Measurements from ENCODE around the gene MMD.

Gene MMD

DNA sequence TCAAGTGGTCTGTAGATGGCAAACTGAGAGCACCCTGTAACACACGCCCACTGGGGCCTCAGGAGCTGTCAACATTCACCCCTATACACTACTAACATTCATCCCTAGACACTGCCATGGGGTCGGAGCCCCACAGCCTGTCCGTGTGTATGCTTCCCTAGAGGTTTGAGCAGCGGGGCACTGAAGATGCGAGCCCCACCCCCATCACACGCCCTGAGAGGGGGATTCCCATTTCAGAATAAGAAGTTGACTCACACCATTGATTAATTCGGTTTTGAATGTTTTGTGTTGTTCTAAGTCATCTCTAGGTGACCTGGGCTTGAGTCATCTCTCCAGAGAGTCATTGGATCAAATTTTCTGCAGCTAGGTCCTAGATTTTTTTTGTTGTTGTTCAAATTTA, 37.3 kb upstream of the MMD start:
- H3K9me2 ChIP-seq (replicated peaks; ENCODE audit: low read depth, low read length), result no peaks in the 10 kb centered on the region
- no peak overlapping the region for H3K4me3 ChIP-seq (ENCODE audit: low read length, poor library complexity, severe bottlenecking)
- no peaks in the 10 kb centered on the region for H3K4me1 ChIP-seq (ENCODE audit: insufficient read depth, low read length, poor library complexity, severe bottlenecking)
- H3K9ac ChIP-seq (ENCODE audit: low read depth, low read length, poor library complexity, severe bottlenecking), result no peak overlapping the region
- TF ChIP-seq EZH2phosphoT487 (IDR thresholded peaks at IDR 0.05; ENCODE audit: borderline replicate concordance), result no peak
- no peaks in the 10 kb centered on the region for H3K36me3 ChIP-seq (ENCODE audit: insufficient read depth, low read length)
- H3K9me3 ChIP-seq (ENCODE audit: insufficient read depth, low read depth, low read length), result no peaks in the 10 kb centered on the region
- H3K27me3 ChIP-seq (ENCODE audit: insufficient read depth, low read length, poor library complexity, severe bottlenecking), result no peaks in the 10 kb centered on the region
- no peak overlapping the region for H3K4me2 ChIP-seq (ENCODE audit: low read depth, low read length, poor library complexity, severe bottlenecking)
- H2AFZ ChIP-seq (ENCODE audit: low read length), result no peak overlapping the region
- no peaks in the 10 kb centered on the region for H4K20me1 ChIP-seq (ENCODE audit: insufficient read depth, low read length, poor library complexity, severe bottlenecking)
- H3K79me2 ChIP-seq (ENCODE audit: insufficient read depth, low read length), result no peaks in the 10 kb centered on the region
- no peaks in the 10 kb centered on the region for H3F3A ChIP-seq (ENCODE audit: low read depth)

- Histone ChIP-seq H3K9ac (ENCODE audit: low read depth, low read length, poor library complexity, severe bottlenecking) (no peak overlapping the region), H3K4me3 (ENCODE audit: low read length, poor library complexity, severe bottlenecking) (no peak overlapping the region), H4K20me1 (ENCODE audit: insufficient read depth, low read length, poor library complexity, severe bottlenecking) (no peaks in the 10 kb centered on the region), H2AFZ (ENCODE audit: low read length) (no peak overlapping the region), H3K36me3 (ENCODE audit: insufficient read depth, low read length) (no peaks in the 10 kb centered on the region), H3K9me3 (ENCODE audit: insufficient read depth, low read depth, low read length) (no peaks in the 10 kb centered on the region), H3K27me3 (ENCODE audit: insufficient read depth, low read length, poor library complexity, severe bottlenecking) (no peaks in the 10 kb centered on the region), H3K4me1 (ENCODE audit: insufficient read depth, low read length, poor library complexity, severe bottlenecking) (no peaks in the 10 kb centered on the region), H3K9me2 (replicated peaks; ENCODE audit: low read depth, low read length) (no peaks in the 10 kb centered on the region), H3K79me2 (ENCODE audit: insufficient read depth, low read length) (no peaks in the 10 kb centered on the region), H3K4me2 (ENCODE audit: low read depth, low read length, poor library complexity, severe bottlenecking) (no peak overlapping the region), H3F3A (ENCODE audit: low read depth) (no peaks in the 10 kb centered on the region)
- TF ChIP-seq CTCF (conservative IDR thresholded peaks at IDR 0.05; ENCODE audit: low read length) (no peak), EZH2phosphoT487 (IDR thresholded peaks at IDR 0.05; ENCODE audit: borderline replicate concordance) (no peak)
Observed at GRCh38 chr17:55458287-55458900, 36.8 kb upstream of the MMD start.

GRCh38 chr17:55456307-55457240, 34.9 kb upstream of the MMD start:
- TF ChIP-seq CTCF (conservative IDR thresholded peaks at IDR 0.05; ENCODE audit: low read length) (no peak), EZH2phosphoT487 (IDR thresholded peaks at IDR 0.05; ENCODE audit: borderline replicate concordance) (no peak)
- no peaks in the 10 kb centered on the region for H3K36me3 ChIP-seq (ENCODE audit: insufficient read depth, low read length)
- no peaks in the 10 kb centered on the region for H3K9me2 ChIP-seq (replicated peaks; ENCODE audit: low read depth, low read length)
- no peak overlapping the region for H3K4me2 ChIP-seq (ENCODE audit: low read depth, low read length, poor library complexity, severe bottlenecking)
- H3K4me1 ChIP-seq (ENCODE audit: insufficient read depth, low read length, poor library complexity, severe bottlenecking), result peaks cover 14% of the 10 kb centered on the region
- H3K27me3 ChIP-seq (ENCODE audit: insufficient read depth, low read length, poor library complexity, severe bottlenecking), result no peaks in the 10 kb centered on the region
- no peaks in the 10 kb centered on the region for H3K9me3 ChIP-seq (ENCODE audit: insufficient read depth, low read depth, low read length)
- no peak overlapping the region for H3K4me3 ChIP-seq (ENCODE audit: low read length, poor library complexity, severe bottlenecking)
- no peak overlapping the region for H2AFZ ChIP-seq (ENCODE audit: low read length)
- H3K9ac ChIP-seq (ENCODE audit: low read depth, low read length, poor library complexity, severe bottlenecking), result no peak overlapping the region
- H4K20me1 ChIP-seq (ENCODE audit: insufficient read depth, low read length, poor library complexity, severe bottlenecking), result no peaks in the 10 kb centered on the region
- no peaks in the 10 kb centered on the region for H3K79me2 ChIP-seq (ENCODE audit: insufficient read depth, low read length)
- H3F3A ChIP-seq (ENCODE audit: low read depth), result peaks cover 2% of the 10 kb centered on the region; the same call in 1 of the 2 replicates

All from Loucy (cell line).